ENCODE data around the gene TMC2.

Gene TMC2

GRCh38 chr20:2643708-2644107 is 107.3 kb downstream of the TMC2 start:
- H3K27me3 Mint-ChIP-seq = peaks cover 4% of the 10 kb centered on the region
- H3K4me1 Mint-ChIP-seq (ENCODE audit: low read depth) = no peaks in the 10 kb centered on the region
- H3K27ac Mint-ChIP-seq = no peak overlapping the region
- H3K36me3 Mint-ChIP-seq (ENCODE audit: low read depth) = no peaks in the 10 kb centered on the region
- intact Hi-C loops (cut with micrococcal nuclease) = no loop called here
- no peaks in the 10 kb centered on the region for H3K9me3 Mint-ChIP-seq
- no peak overlapping the region for H3K4me3 Mint-ChIP-seq

GRCh38 chr20:2651772-2652723 is 115.7 kb downstream of the TMC2 start, which contains the start of gene NOP56:
Gene NOP56 (plus strand): TSS chr20:2652632. CDS start chr20:2652661, 29 bp downstream.
- Mint-ChIP-seq H3K27me3 (no peaks in the 10 kb centered on the region), H3K4me1 (ENCODE audit: low read depth) (peaks cover 35% of the 10 kb centered on the region)
- intact Hi-C loops (cut with micrococcal nuclease) = loop anchor here (2.0 kb wide), 1 partner anchor 127 kb away; no protein-coding TSS in a partner anchor

GRCh38 chr20:2652724-2653555 is 116.6 kb downstream of the TMC2 start:
- Mint-ChIP-seq H3K9me3 (no peaks in the 10 kb centered on the region), H3K27ac (peak overlapping the region; percentile 95), H3K4me1 (ENCODE audit: low read depth) (peaks cover 44% of the 10 kb centered on the region), H3K4me3 (peak overlapping the region; percentile 90), H3K36me3 (ENCODE audit: low read depth) (peaks cover 62% of the 10 kb centered on the region), H3K27me3 (no peaks in the 10 kb centered on the region)
- intact Hi-C loops (cut with micrococcal nuclease) = no loop called here

More at GRCh38 chr20:2651772-2652723, 115.7 kb downstream of the TMC2 start, which contains the start of gene NOP56:
- H3K27ac Mint-ChIP-seq = peak within 1 kb of the TSS; percentile 95
- peak within 1 kb of the TSS; percentile 90 for H3K4me3 Mint-ChIP-seq
- H3K9me3 Mint-ChIP-seq = no peaks in the 10 kb centered on the region
- peaks cover 53% of the 10 kb centered on the region for H3K36me3 Mint-ChIP-seq (ENCODE audit: low read depth)

- no peaks in the 10 kb centered on the region for H3K9me3 Mint-ChIP-seq
- intact Hi-C loops (cut with micrococcal nuclease) = no loop called here
- peak overlapping the region; percentile 95 for H3K27ac Mint-ChIP-seq
- H3K36me3 Mint-ChIP-seq (ENCODE audit: low read depth) = peaks cover 70% of the 10 kb centered on the region
- no peaks in the 10 kb centered on the region for H3K27me3 Mint-ChIP-seq
- peak overlapping the region; percentile 90 for H3K4me3 Mint-ChIP-seq
- H3K4me1 Mint-ChIP-seq (ENCODE audit: low read depth) = peaks cover 52% of the 10 kb centered on the region
Measured at GRCh38 chr20:2653556-2654383, 117.4 kb downstream of the TMC2 start.

GRCh38 chr20:2654384-2654822 is 118.0 kb downstream of the TMC2 start:
- peaks cover 59% of the 10 kb centered on the region for H3K4me1 Mint-ChIP-seq (ENCODE audit: low read depth)
- no peak overlapping the region for H3K27ac Mint-ChIP-seq
- intact Hi-C loops (cut with micrococcal nuclease) = no loop called here
- H3K4me3 Mint-ChIP-seq = no peak overlapping the region
- peaks cover 77% of the 10 kb centered on the region for H3K36me3 Mint-ChIP-seq (ENCODE audit: low read depth)
- H3K9me3 Mint-ChIP-seq = no peaks in the 10 kb centered on the region
- no peaks in the 10 kb centered on the region for H3K27me3 Mint-ChIP-seq

DNA sequence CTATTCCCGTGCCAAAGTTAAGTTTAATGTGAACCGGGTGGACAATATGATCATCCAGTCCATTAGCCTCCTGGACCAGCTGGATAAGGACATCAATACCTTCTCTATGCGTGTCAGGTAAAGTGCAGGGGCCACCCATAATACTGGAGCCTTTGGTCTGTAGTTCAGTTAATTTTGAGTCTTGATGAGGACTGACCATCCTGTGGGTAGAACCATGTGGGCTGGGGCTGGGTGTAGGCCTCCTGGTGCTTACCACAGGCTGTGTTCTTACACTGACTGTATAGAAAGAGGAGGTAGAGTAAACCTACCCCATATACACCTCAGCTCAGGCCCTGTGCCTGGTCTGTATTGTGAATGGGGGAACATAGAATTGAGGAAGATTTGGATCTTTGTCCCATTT is 118.5 kb downstream of the TMC2 start:
- H3K9me3 Mint-ChIP-seq = no peaks in the 10 kb centered on the region
- H3K27me3 Mint-ChIP-seq = no peaks in the 10 kb centered on the region
- intact Hi-C loops (cut with micrococcal nuclease) = no loop called here
- H3K4me1 Mint-ChIP-seq (ENCODE audit: low read depth) = peaks cover 60% of the 10 kb centered on the region
- no peak overlapping the region for H3K27ac Mint-ChIP-seq
- peaks cover 81% of the 10 kb centered on the region for H3K36me3 Mint-ChIP-seq (ENCODE audit: low read depth)
- H3K4me3 Mint-ChIP-seq = no peak overlapping the region

- peaks cover 60% of the 10 kb centered on the region for H3K4me1 Mint-ChIP-seq (ENCODE audit: low read depth)
- no peak overlapping the region for H3K4me3 Mint-ChIP-seq
- H3K9me3 Mint-ChIP-seq = no peaks in the 10 kb centered on the region
- H3K36me3 Mint-ChIP-seq (ENCODE audit: low read depth) = peaks cover 88% of the 10 kb centered on the region
- no peaks in the 10 kb centered on the region for H3K27me3 Mint-ChIP-seq
- no peak overlapping the region for H3K27ac Mint-ChIP-seq
- intact Hi-C loops (cut with micrococcal nuclease) = no loop called here
Measured at GRCh38 chr20:2655331-2656116, 119.2 kb downstream of the TMC2 start.

DNA sequence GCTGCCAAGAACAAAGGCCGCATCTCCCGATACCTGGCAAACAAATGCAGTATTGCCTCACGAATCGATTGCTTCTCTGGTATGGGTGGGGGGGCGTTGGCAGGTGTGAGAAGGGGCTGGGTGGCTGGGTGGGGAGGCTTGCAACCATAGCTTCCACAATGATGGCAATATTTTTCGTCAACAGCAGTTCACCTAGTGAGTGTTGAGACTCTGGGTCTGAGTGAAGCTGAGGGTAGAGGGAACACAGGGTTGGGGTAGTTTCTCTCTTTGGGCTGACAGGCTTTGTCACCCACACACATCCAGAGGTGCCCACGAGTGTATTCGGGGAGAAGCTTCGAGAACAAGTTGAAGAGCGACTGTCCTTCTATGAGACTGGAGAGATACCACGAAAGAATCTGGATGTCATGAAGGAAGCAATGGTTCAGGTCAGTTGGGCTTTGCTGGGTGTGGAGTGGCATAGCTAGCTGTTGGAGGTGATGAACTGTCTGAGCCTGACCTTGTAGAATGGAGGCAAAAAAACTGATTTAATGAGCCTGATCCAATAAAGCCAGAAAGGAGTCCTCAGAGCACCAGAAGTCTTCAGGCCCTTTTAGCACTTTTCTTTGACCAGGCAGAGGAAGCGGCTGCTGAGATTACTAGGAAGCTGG is 120.2 kb downstream of the TMC2 start:
- H3K4me1 Mint-ChIP-seq (ENCODE audit: low read depth) = peaks cover 61% of the 10 kb centered on the region
- H3K4me3 Mint-ChIP-seq = no peak overlapping the region
- intact Hi-C loops (cut with micrococcal nuclease) = no loop called here
- H3K27me3 Mint-ChIP-seq = no peaks in the 10 kb centered on the region
- H3K27ac Mint-ChIP-seq = no peak overlapping the region
- no peaks in the 10 kb centered on the region for H3K9me3 Mint-ChIP-seq
- H3K36me3 Mint-ChIP-seq (ENCODE audit: low read depth) = peaks cover 97% of the 10 kb centered on the region

DNA sequence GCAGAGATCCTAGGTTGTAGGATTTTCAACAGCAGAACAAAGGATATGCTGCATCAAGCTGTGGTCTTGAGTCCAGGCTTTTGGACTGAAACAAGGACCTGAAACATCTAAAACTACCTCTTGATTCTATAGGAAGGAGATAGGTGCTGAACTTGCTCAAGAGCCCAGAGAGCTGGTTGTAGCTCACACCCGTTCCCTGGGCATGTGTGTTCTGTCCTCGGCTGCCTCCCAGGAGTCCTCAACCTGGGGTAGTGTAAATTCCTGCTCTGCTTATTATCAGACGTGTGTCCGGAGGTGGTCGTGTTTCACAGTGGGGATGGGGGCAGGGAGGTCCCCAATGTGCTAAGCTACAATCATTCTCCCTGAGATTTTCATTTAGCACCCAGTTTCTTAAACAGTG is 120.9 kb downstream of the TMC2 start:
- no peaks in the 10 kb centered on the region for H3K27me3 Mint-ChIP-seq
- H3K36me3 Mint-ChIP-seq (ENCODE audit: low read depth) = peaks cover 99% of the 10 kb centered on the region
- no peak overlapping the region for H3K4me3 Mint-ChIP-seq
- peaks cover 67% of the 10 kb centered on the region for H3K4me1 Mint-ChIP-seq (ENCODE audit: low read depth)
- H3K9me3 Mint-ChIP-seq = no peaks in the 10 kb centered on the region
- intact Hi-C loops (cut with micrococcal nuclease) = no loop called here
- H3K27ac Mint-ChIP-seq = no peak overlapping the region

DNA sequence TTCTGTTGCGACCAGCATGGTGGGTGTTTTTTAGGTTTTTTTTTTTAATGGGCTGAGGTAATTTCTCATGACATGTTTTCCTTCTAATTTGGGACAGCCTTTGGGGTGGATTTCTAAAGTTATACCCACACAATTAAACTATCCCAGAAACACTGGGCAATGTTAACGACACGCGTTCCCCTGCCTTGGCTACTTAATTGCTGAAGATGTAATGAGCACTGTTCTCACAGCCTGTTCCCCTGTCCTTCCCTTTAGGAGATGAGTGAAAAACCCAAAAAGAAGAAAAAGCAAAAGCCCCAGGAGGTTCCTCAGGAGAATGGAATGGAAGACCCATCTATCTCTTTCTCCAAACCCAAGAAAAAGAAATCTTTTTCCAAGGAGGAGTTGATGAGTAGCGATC is 121.3 kb downstream of the TMC2 start:
- Mint-ChIP-seq H3K36me3 (ENCODE audit: low read depth) (peaks cover 100% of the 10 kb centered on the region), H3K4me1 (ENCODE audit: low read depth) (peaks cover 72% of the 10 kb centered on the region), H3K9me3 (no peaks in the 10 kb centered on the region), H3K27ac (peak overlapping the region; percentile 1), H3K4me3 (no peak overlapping the region), H3K27me3 (no peaks in the 10 kb centered on the region)
- intact Hi-C loops (cut with micrococcal nuclease) = no loop called here

DNA sequence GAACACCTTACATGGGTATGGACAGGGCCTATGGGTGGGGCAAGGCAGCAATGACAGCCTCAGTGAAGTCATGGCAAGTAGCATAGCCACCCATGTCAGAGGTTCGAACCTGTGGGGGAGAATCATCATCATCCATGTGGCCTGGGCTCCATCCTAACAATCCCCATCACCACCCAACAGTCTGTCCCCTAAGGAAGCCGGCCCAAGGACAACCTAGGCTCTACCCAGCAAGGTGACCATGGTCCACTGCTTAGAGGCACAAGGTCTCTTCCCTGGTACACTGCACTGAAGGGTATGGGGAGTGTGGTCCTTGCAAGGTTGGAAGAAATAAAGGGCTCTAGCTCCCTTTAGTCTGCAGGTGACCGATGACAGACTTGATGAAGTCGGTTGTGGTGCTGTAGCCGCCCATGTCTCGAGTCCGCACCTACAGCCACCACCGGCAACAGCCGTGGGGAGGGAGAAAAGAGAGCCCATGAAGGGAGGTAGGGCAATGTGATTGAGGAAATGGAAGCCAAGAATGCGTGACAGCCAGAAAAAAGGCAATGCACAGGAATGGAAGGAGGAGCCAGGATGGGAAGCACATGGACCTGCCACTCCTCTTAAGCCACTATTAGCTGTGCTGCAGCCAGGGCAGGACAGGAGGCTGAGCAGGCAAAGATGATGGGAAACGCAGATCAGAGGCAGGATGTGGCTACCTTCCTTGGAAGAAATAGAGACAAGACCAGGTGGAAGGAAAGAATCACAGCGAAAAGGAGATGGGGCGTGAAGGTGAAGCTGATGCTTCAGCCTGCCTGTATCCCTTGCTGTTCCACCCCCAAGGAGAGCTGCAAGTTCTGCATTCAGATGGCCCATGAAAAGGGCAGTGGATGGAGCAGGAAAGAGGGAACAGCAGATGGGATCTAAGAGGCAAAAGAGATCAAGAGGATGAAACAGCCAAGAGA is 122.3 kb downstream of the TMC2 start:
- Mint-ChIP-seq H3K27ac (peak overlapping the region; percentile 1), H3K4me3 (no peak overlapping the region), H3K27me3 (no peaks in the 10 kb centered on the region), H3K36me3 (ENCODE audit: low read depth) (peaks cover 99% of the 10 kb centered on the region), H3K9me3 (no peaks in the 10 kb centered on the region), H3K4me1 (ENCODE audit: low read depth) (peaks cover 77% of the 10 kb centered on the region)
- intact Hi-C loops (cut with micrococcal nuclease) = no loop called here

- no peak overlapping the region for H3K27ac Mint-ChIP-seq
- H3K4me3 Mint-ChIP-seq = no peak overlapping the region
- no peaks in the 10 kb centered on the region for H3K9me3 Mint-ChIP-seq
- intact Hi-C loops (cut with micrococcal nuclease) = no loop called here
- no peaks in the 10 kb centered on the region for H3K27me3 Mint-ChIP-seq
- peaks cover 98% of the 10 kb centered on the region for H3K36me3 Mint-ChIP-seq (ENCODE audit: low read depth)
- peaks cover 69% of the 10 kb centered on the region for H3K4me1 Mint-ChIP-seq (ENCODE audit: low read depth)
Measured at GRCh38 chr20:2659547-2659946, 123.2 kb downstream of the TMC2 start.
